CD4-positive, alpha-beta T cell treated with Interferon gamma for 1 hour (primary cell): ENCODE results near the gene APBB2.

Source experiments
- DNase-seq: peaks from one replicate; pipeline ENCODE4 v3.0.0-alpha.2; 2020

APBB2 gene

GRCh38 chr4:41132055-41132683 lies 82.2 kb downstream of the APBB2 start:
- no peak for DNase-seq

- no peak for DNase-seq
Measured at GRCh38 chr4:41129936-41130440, 84.4 kb downstream of the APBB2 start.

GRCh38 chr4:41129128-41129754 lies 85.1 kb downstream of the APBB2 start:
- DNase-seq, result no peak

- no peak for DNase-seq
Measured at GRCh38 chr4:41125558-41126311, 88.6 kb downstream of the APBB2 start.

GRCh38 chr4:41124916-41125548 lies 89.3 kb downstream of the APBB2 start:
- no peak for DNase-seq

- DNase-seq, result no peak
Measured at GRCh38 chr4:41122775-41123174, 91.6 kb downstream of the APBB2 start.

GRCh38 chr4:41122309-41122708 lies 92.0 kb downstream of the APBB2 start:
- no peak for DNase-seq

- DNase-seq, result no peak
Measured at GRCh38 chr4:41121906-41122305, 92.4 kb downstream of the APBB2 start.

GRCh38 chr4:41120297-41121217 lies 93.8 kb downstream of the APBB2 start:
- DNase-seq, result no peak

- DNase-seq, result no peak
Measured at GRCh38 chr4:41119867-41120295, 94.5 kb downstream of the APBB2 start.

- DNase-seq, result no peak
Measured at GRCh38 chr4:41111791-41112190, 102.6 kb downstream of the APBB2 start.

GRCh38 chr4:41110050-41110449 lies 104.3 kb downstream of the APBB2 start:
- DNase-seq, result no peak

GRCh38 chr4:41108481-41108880 lies 105.9 kb downstream of the APBB2 start:
- DNase-seq, result no peak

- DNase-seq, result no peak
Measured at GRCh38 chr4:41106694-41107419, 107.5 kb downstream of the APBB2 start.

GRCh38 chr4:41106081-41106480 lies 108.3 kb downstream of the APBB2 start:
- no peak for DNase-seq

- no peak for DNase-seq
Measured at GRCh38 chr4:41104155-41104554, 110.2 kb downstream of the APBB2 start.

GRCh38 chr4:41103657-41104056 lies 110.7 kb downstream of the APBB2 start:
- no peak for DNase-seq

- DNase-seq, result no peak
Measured at GRCh38 chr4:41102414-41103092, 111.8 kb downstream of the APBB2 start.

- DNase-seq, result no peak
Measured at GRCh38 chr4:41098093-41099048, 116.0 kb downstream of the APBB2 start.

- DNase-seq, result no peak
Measured at GRCh38 chr4:41095973-41096372, 118.4 kb downstream of the APBB2 start.
